Adrenal gland (tissue), 12 donors: ENCODE results near the gene GCAT. TPM values are rescaled to one million over a fixed set of nuclear protein-coding genes. Genes with fewer than 3 reads are reported as not detected.

Experiments used
- DNase-seq, 7 donors: peaks; one replicate each; pipeline ENCODE4 v3.0.0-alpha.2; 2019 to 2020
- H3K27ac ChIP-seq, 5 donors: fragments of 200-600 bp; sonication (generic) in 4 of 5; 1 replicate in 3 of 5; 2 replicates in 2 of 5; pipeline versions ENCODE4 v1.5.1 to v1.8.0; 2016 to 2020; ENCODE audit warnings: mild to moderate bottlenecking in 1 of 5
- H3K27me3 ChIP-seq: fragments of 200-600 bp; 2 replicates; pipeline ENCODE4 v1.8.0; 2021
- H3K36me3 ChIP-seq, 2 donors: fragments of 200-600 bp; replicated peaks in 1 of 2; 1 replicate in 1 of 2; 2 replicates in 1 of 2; pipeline versions ENCODE4 v1.5.1 to v1.8.0; 2018 to 2022
- H3K4me1 ChIP-seq, 2 donors: fragments of 200-600 bp; replicated peaks in 1 of 2; 1 replicate in 1 of 2; 2 replicates in 1 of 2; pipeline versions ENCODE4 v1.5.1 to v1.8.0; 2018 to 2021
- H3K4me3 ChIP-seq, 4 donors: fragments of 200-600 bp; sonication (generic) in 3 of 4; one replicate each; pipeline ENCODE4 v1.5.1; 2016 to 2018
- H3K9me3 ChIP-seq, 3 donors: fragments of 200-600 bp; sonication (generic) in 1 of 3; replicated peaks in 1 of 3; 1 replicate in 2 of 3; 2 replicates in 1 of 3; pipeline versions ENCODE4 v1.5.1 to v1.8.0; 2016 to 2021
- CTCF ChIP-seq, 6 experiments: fragments of 450-650 bp in 4 of 6; fragments of 200-600 bp in 2 of 6; sonication (generic) in 1 of 6; IDR thresholded peaks; 1 replicate in 5 of 6; 2 replicates in 1 of 6; pipeline versions ENCODE4 v1.5.1 to v1.8.0; 2016 to 2021; ENCODE audit warnings: antibody characterized with exemption in 6 of 6, mild to moderate bottlenecking in 2 of 6, moderate library complexity in 1 of 6
- POLR2A ChIP-seq, 2 donors: fragments of 450-650 bp; IDR thresholded peaks; one replicate each; pipeline ENCODE4 v1.6.1; 2017; ENCODE audit warnings: antibody characterized with exemption in 2 of 2, mild to moderate bottlenecking in 2 of 2, moderate library complexity in 1 of 2
- WGBS, 4 donors: extraction: QIAGEN DNeasy Blood & Tissue Kit in 2 of 4; methylation state at CpG; one replicate each; pipeline versions ENCODE4 v1.1.5 to v1.1.7; 2013 to 2017; 5-methylcytosine and 5-hydroxymethylcytosine counted together
- intact Hi-C, 2 donors: fragments of 100-400 bp; cut with DNase I; formaldehyde crosslinking; loops; one replicate each; pipeline versions ENCODE4 v1.14.1 to v1.15.0; 2022 to 2023
- polyA plus RNA-seq, 3 donors: library from polyadenylated mRNA; stranded (reverse); fragments of 200-250 nt in 2 of 3; fragments of 350-450 nt in 1 of 3; fragmentation: Illumina TruSeq in 1 of 3; extraction: RNeasy Lipid Tissue Mini Kit (QIAGEN cat#74804) in 1 of 3; gene quantifications; one replicate each; pipeline ENCODE4 v1.2.3, GENCODE V29; 2013 to 2014
- total RNA-seq, 9 donors: library from RNA; depleted of rRNA in 4 of 9; stranded (reverse); fragments of >200 nt in 4 of 9; fragments of 120-200 nt in 1 of 9; fragmentation: NEBNext Ultra II Directional in 1 of 9; extraction: Animal tissue kit (Norgen Biotek cat#: 25700) in 1 of 9; gene quantifications; one replicate each; pipeline versions ENCODE4 v1.1.0 to v1.2.4, GENCODE V29; 2013 to 2023
- donor health status: healthy with polysubstance abuse.
- donor health status: Bipolar disorder and iron deficiency.
- donor health status: DM: yes; HTN: yes; CAD: no.
- donor health status: DM: no; HTN: no; CAD: no.
- donor health status: DM: no; HTN: no; CAD: no.
- donor health status: DM: yes; HTN: yes; CAD: no.

Gene GCAT
- total and polyA plus RNA-seq, 12 donors = 18.2 to 87.9 (median 33.3) TPM

GRCh38 chr22:37827056-37827455, 19.3 kb downstream of the GCAT start:
- TF ChIP-seq CTCF (IDR thresholded peaks at IDR 0.05) (no peak), POLR2A (IDR thresholded peaks at IDR 0.05) (no peak)
- H3K36me3 ChIP-seq = peaks cover 0 to 33% of the 10 kb centered on the region in 2 donors
- WGBS, 4 donors = 33 to 51% (median 42%) methylated on average over 7 to 9 of the region's 9 CpGs
- H3K4me1 ChIP-seq = no peaks in the 10 kb centered on the region
- H3K9me3 ChIP-seq = no peaks in the 10 kb centered on the region
- H3K27ac ChIP-seq = no peak overlapping the region
- H3K27me3 ChIP-seq = no peaks in the 10 kb centered on the region
- peak in 1 of 7 donors; percentile 25 for DNase-seq
- no peak overlapping the region for H3K4me3 ChIP-seq
- intact Hi-C loops = no loop called here

- intact Hi-C loops = no loop called here
- no peaks in the 10 kb centered on the region for H3K9me3 ChIP-seq
- peaks cover 0 to 60% of the 10 kb centered on the region in 2 donors for H3K36me3 ChIP-seq
- no peak overlapping the region for H3K4me3 ChIP-seq
- DNase-seq = no peak
- 85 to 96% (median 90%) methylated on average over 10 to 14 of the region's 14 CpGs for WGBS, 4 donors
- no peak overlapping the region for H3K27ac ChIP-seq
- no peaks in the 10 kb centered on the region for H3K27me3 ChIP-seq
- H3K4me1 ChIP-seq = no peaks in the 10 kb centered on the region
- TF ChIP-seq POLR2A (IDR thresholded peaks at IDR 0.05) (no peak), CTCF (IDR thresholded peaks at IDR 0.05) (no peak)
Observed at GRCh38 chr22:37830093-37830842, 22.5 kb downstream of the GCAT start.

- Histone ChIP-seq H3K27ac (no peak overlapping the region), H3K4me3 (no peak overlapping the region), H3K4me1 (no peaks in the 10 kb centered on the region), H3K9me3 (no peaks in the 10 kb centered on the region), H3K36me3 (peaks cover 0 to 66% of the 10 kb centered on the region in 2 donors), H3K27me3 (no peaks in the 10 kb centered on the region)
- no peak for DNase-seq
- 93 to 95% (median 94%) methylated on average over 11 of the region's 11 CpGs for WGBS, 4 donors
- intact Hi-C loops = no loop called here
- no peak for TF ChIP-seq CTCF (IDR thresholded peaks at IDR 0.05)
- no peak for TF ChIP-seq POLR2A (IDR thresholded peaks at IDR 0.05)
Observed at GRCh38 chr22:37831472-37831871, 23.7 kb downstream of the GCAT start.

GRCh38 chr22:37832022-37832857, 24.5 kb downstream of the GCAT start:
- TF ChIP-seq POLR2A (IDR thresholded peaks at IDR 0.05) = no peak
- TF ChIP-seq CTCF (IDR thresholded peaks at IDR 0.05) = no peak
- Histone ChIP-seq H3K4me1 (no peaks in the 10 kb centered on the region), H3K9me3 (no peaks in the 10 kb centered on the region), H3K4me3 (no peak overlapping the region), H3K27ac (no peak overlapping the region), H3K27me3 (no peaks in the 10 kb centered on the region), H3K36me3 (peaks cover 0 to 71% of the 10 kb centered on the region in 2 donors)
- DNase-seq = no peak
- intact Hi-C loops = no loop called here
- 93 to 97% (median 95%) methylated on average over 9 to 16 of the region's 16 CpGs for WGBS, 4 donors
